IMR-90 (cell line): ENCODE results near the gene ABCA12. TPM values are rescaled to one million over a fixed set of nuclear protein-coding genes. Genes with fewer than 3 reads are reported as not detected.

Source experiments
- ATAC-seq: fragments of 200-7000 bp; cut with Tn5 transposase; 2 replicates; pipeline ENCODE4 v1.9.1; 2020; ENCODE audit warnings: low read depth, mild to moderate bottlenecking, moderate library complexity
- BruUV-seq: library from RNA; stranded (reverse); fragments of 400-500 nt; replicated peaks from 2 replicates; lab custom pipeline; 2021; lab: Mats Ljungman, UMichigan
- CTCF ChIA-PET: fragments of 300-600 bp; formaldehyde crosslinking; extraction: SDS; loops from one replicate; lab custom pipeline; 2021; ENCODE audit warnings: antibody characterized with exemption; lab: Yijun Ruan, JAX
- POLR2A ChIA-PET: fragments of 300-600 bp; sonication (Branson Sonifier 250); formaldehyde crosslinking; loops from one replicate; lab custom pipeline; 2022; ENCODE audit warnings: antibody characterized with exemption; ENCODE audit not compliant: unreplicated experiment; lab: Charles Lee
- DNase-seq: peaks from one replicate; pipeline ENCODE4 v3.0.0; 2013
- H2AFZ ChIP-seq: replicated peaks from 2 replicates; pipeline ENCODE3; 2013; ENCODE audit warnings: low read length, mild to moderate bottlenecking; ENCODE audit not compliant: poor library complexity
- H2AK5ac ChIP-seq: 2 replicates; pipeline ENCODE4 v1.6.1; 2013; ENCODE audit warnings: low read depth, low read length, inconsistent platforms
- H2AK9ac ChIP-seq: replicated peaks from 2 replicates; pipeline ENCODE3; 2013; ENCODE audit warnings: mild to moderate bottlenecking, low read depth, low read length, moderate library complexity; ENCODE audit not compliant: poor library complexity
- H2BK120ac ChIP-seq: 2 replicates; pipeline ENCODE4 v1.6.1; 2013; ENCODE audit warnings: low read depth, low read length, inconsistent platforms
- H2BK15ac ChIP-seq: 3 replicates; pipeline ENCODE4 v1.6.1; 2013; ENCODE audit warnings: low read depth, low read length, inconsistent platforms
- H2BK20ac ChIP-seq: 2 replicates; pipeline ENCODE4 v1.6.1; 2013; ENCODE audit warnings: low read depth, mild to moderate bottlenecking, inconsistent platforms, low read length, moderate library complexity
- H2BK5ac ChIP-seq: 2 replicates; pipeline ENCODE4 v1.6.1; 2013; ENCODE audit warnings: mild to moderate bottlenecking, low read depth, low read length, inconsistent platforms; ENCODE audit not compliant: poor library complexity, severe bottlenecking
- H3K14ac ChIP-seq: replicated peaks from 2 replicates; pipeline ENCODE4 v1.6.1; 2013; ENCODE audit warnings: low read depth, low read length, inconsistent platforms
- H3K18ac ChIP-seq: 2 replicates; pipeline ENCODE4 v1.6.1; 2013; ENCODE audit warnings: low read depth, low read length, control low read depth
- H3K23ac ChIP-seq: 2 replicates; pipeline ENCODE4 v1.6.1; 2013; ENCODE audit warnings: low read depth, low read length, inconsistent platforms
- H3K27ac ChIP-seq: 2 replicates; pipeline ENCODE4 v1.5.1; 2013; ENCODE audit warnings: mild to moderate bottlenecking, control low read depth, low read length; ENCODE audit not compliant: insufficient read depth
- H3K27me3 ChIP-seq: 2 replicates; pipeline ENCODE4 v1.6.1; 2013; ENCODE audit warnings: low read length; ENCODE audit not compliant: control insufficient read depth, insufficient read depth
- H3K36me3 ChIP-seq: 2 replicates; pipeline ENCODE4 v1.6.1; 2013; ENCODE audit warnings: low read length, mixed read lengths; ENCODE audit not compliant: control insufficient read depth, insufficient read depth
- H3K4ac ChIP-seq: 2 replicates; pipeline ENCODE4 v1.6.1; 2013; ENCODE audit warnings: low read depth, low read length, inconsistent platforms
- H3K4me1 ChIP-seq: 2 replicates; pipeline ENCODE4 v1.6.1; 2013; ENCODE audit warnings: low read length, mixed read lengths; ENCODE audit not compliant: control insufficient read depth, insufficient read depth
- H3K4me2 ChIP-seq: 2 replicates; pipeline ENCODE4 v1.6.1; 2013; ENCODE audit warnings: low read depth, mild to moderate bottlenecking, control low read depth, low read length, moderate library complexity
- H3K4me3 ChIP-seq: 2 replicates; pipeline ENCODE4 v1.5.1; 2013; ENCODE audit warnings: low read depth, mild to moderate bottlenecking, control low read depth, low read length, moderate library complexity; ENCODE audit not compliant: insufficient read depth
- H3K56ac ChIP-seq: 2 replicates; pipeline ENCODE4 v1.6.1; 2013; ENCODE audit warnings: low read length, inconsistent platforms; ENCODE audit not compliant: insufficient read depth; ENCODE audit errors: extremely low read depth
- H3K79me1 ChIP-seq, 2 experiments: 2 replicates each; pipeline ENCODE4 v1.6.1; 2013; ENCODE audit warnings: low read length in 2 of 2, inconsistent platforms in 1 of 2, low read depth in 1 of 2
- H3K9ac ChIP-seq: 2 replicates; pipeline ENCODE4 v1.6.1; 2013; ENCODE audit warnings: low read depth, low read length, control low read depth
- H3K9me1 ChIP-seq: 2 replicates; pipeline ENCODE4 v1.6.1; 2013; ENCODE audit warnings: low read length, inconsistent platforms; ENCODE audit not compliant: insufficient read depth
- H3K9me3 ChIP-seq: 2 replicates; pipeline ENCODE4 v1.6.1; 2013; ENCODE audit warnings: low read length; ENCODE audit not compliant: control insufficient read depth, insufficient read depth
- H4K20me1 ChIP-seq: 2 replicates; pipeline ENCODE4 v1.6.1; 2013; ENCODE audit warnings: low read length, inconsistent platforms; ENCODE audit not compliant: insufficient read depth
- H4K5ac ChIP-seq: 2 replicates; pipeline ENCODE4 v1.6.1; 2013; ENCODE audit warnings: mild to moderate bottlenecking, low read depth, low read length, control low read depth
- H4K8ac ChIP-seq, 2 experiments: 2 replicates each; pipeline ENCODE4 v1.6.1; 2013; ENCODE audit warnings: low read depth in 2 of 2, low read length in 2 of 2, control low read depth in 1 of 2, inconsistent platforms in 1 of 2
- H4K91ac ChIP-seq: 2 replicates; pipeline ENCODE4 v1.6.1; 2013; ENCODE audit warnings: low read depth, low read length, inconsistent platforms; ENCODE audit not compliant: insufficient read depth
- BHLHE40 ChIP-seq: fragments of 150-350 bp; IDR thresholded peaks from 2 replicates; pipeline ENCODE4 v1.6.1; 2016; ENCODE audit warnings: mild to moderate bottlenecking, low read depth, low read length
- CHD1 ChIP-seq: IDR thresholded peaks from 2 replicates; pipeline ENCODE4 v1.6.1; 2012; ENCODE audit warnings: low read depth, low read length, improper control_type of control experiment
- MXI1 ChIP-seq: IDR thresholded peaks from 2 replicates; pipeline ENCODE4 v1.6.1; 2012; ENCODE audit warnings: low read depth, mild to moderate bottlenecking, low read length, moderate library complexity, borderline replicate concordance
- NFE2L2 ChIP-seq: fragments of 150-350 bp; IDR thresholded peaks from 2 replicates; pipeline ENCODE4 v1.6.1; 2016; ENCODE audit warnings: low read depth, mild to moderate bottlenecking, low read length
- RAD21 ChIP-seq: IDR thresholded peaks from 2 replicates; pipeline ENCODE4 v1.6.1; 2012; ENCODE audit warnings: low read length, improper control_type of control experiment
- RCOR1 ChIP-seq: IDR thresholded peaks from 2 replicates; pipeline ENCODE4 v1.6.1; 2012; ENCODE audit warnings: mild to moderate bottlenecking, low read length, improper control_type of control experiment; ENCODE audit not compliant: insufficient replicate concordance
- WGBS, 2 experiments: methylation state at CpG; one replicate each; pipeline versions ENCODE4 v1.1.5 to v1.1.7; 2013; ENCODE audit warnings: missing lambda C conversion rate in 2 of 2; ENCODE audit not compliant: insufficient read length in 1 of 2; ENCODE audit errors: extremely low coverage in 2 of 2; 5-methylcytosine and 5-hydroxymethylcytosine counted together
- dilution Hi-C: fragments of 300-500 bp; cut with HindIII; formaldehyde crosslinking; loops from one replicate; pipeline ENCODE4 v1.14.3; 2018; ENCODE audit warnings: low sequenced_read_pairs; ENCODE audit not compliant: unreplicated experiment
- in situ Hi-C: fragments of 300-500 bp; cut with MboI; formaldehyde crosslinking; loops from 3 replicates; pipeline ENCODE4 v1.14.3; 2019; ENCODE audit warnings: low sequenced_read_pairs, inconsistent platforms, mixed read lengths
- intact Hi-C: fragments of 100-400 bp; cut with micrococcal nuclease; formaldehyde crosslinking; loops from 2 replicates; pipeline ENCODE4 v1.10.0; 2022
- polyA plus RNA-seq, 3 experiments: library from polyadenylated mRNA; depleted of rRNA; stranded (reverse); fragments of >200 nt; gene quantifications; 2 replicates each; pipeline ENCODE4 v1.2.3, GENCODE V29; 2012; ENCODE audit warnings: low replicate concordance in 1 of 3
- total RNA-seq: library from RNA; depleted of rRNA; stranded (reverse); fragments of >200 nt; gene quantifications from 2 replicates; pipeline ENCODE4 v1.2.3, GENCODE V29; 2012
- TF ChIP-seq, protein P1 (sequence below): fragments of 150-350 bp; IDR thresholded peaks from 2 replicates; pipeline ENCODE4 v1.6.1; 2017; ENCODE audit warnings: mild to moderate bottlenecking, antibody characterized with exemption, low read length, low read depth

Gene ABCA12
- total and polyA plus RNA-seq, 2 of the 4 experiments (the other 2 are of a cell fraction): under 0.01 TPM; not detected in 1

DNA sequence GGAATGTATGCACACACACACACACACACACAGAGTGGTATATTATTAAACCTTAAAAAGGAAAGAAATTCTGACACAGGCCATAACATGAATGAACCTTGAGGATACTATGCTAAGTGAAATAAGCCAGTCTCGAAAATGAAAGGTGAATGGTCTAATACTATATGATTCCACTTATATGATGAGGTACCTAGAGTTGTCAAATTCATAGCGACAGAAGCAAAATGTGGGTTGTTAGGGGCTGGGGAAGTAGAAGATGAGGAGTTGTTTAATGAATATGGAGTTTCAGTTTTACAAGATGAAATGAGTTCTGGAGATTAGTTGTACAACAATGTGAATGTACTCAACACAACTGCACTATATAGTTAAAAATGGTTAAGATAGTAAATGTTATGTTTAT lies 118.1 kb downstream of the ABCA12 start:
- Histone ChIP-seq H3K27ac (no peak overlapping the region), H3K27me3 (no peaks in the 10 kb centered on the region), H3K79me1 (no peaks in the 10 kb centered on the region), H3K9me3 (no peaks in the 10 kb centered on the region), H4K20me1 (no peaks in the 10 kb centered on the region), H4K5ac (no peak overlapping the region), H3K4ac (no peak overlapping the region), H2BK15ac (no peak overlapping the region), H3K56ac (no peak overlapping the region), H4K91ac (no peak overlapping the region), H3K23ac (no peak overlapping the region), H3K9me1 (no peaks in the 10 kb centered on the region), H3K4me2 (no peak overlapping the region), H2BK5ac (no peak overlapping the region), H3K4me1 (no peaks in the 10 kb centered on the region), H2BK20ac (no peak overlapping the region), H2AK5ac (no peak overlapping the region), H3K18ac (no peak overlapping the region), H2AK9ac (no peak overlapping the region), H4K8ac (no peak overlapping the region), H2BK120ac (no peak overlapping the region), H3K36me3 (no peaks in the 10 kb centered on the region), H3K14ac (no peak overlapping the region), H3K9ac (no peak overlapping the region), H3K4me3 (no peak overlapping the region), H2AFZ (no peak overlapping the region)
- TF ChIP-seq BHLHE40 (no peak), CHD1 (no peak), RAD21 (no peak), RCOR1 (no peak), MXI1 (no peak), NFE2L2 (no peak)
- TF ChIP-seq, protein P1, sequence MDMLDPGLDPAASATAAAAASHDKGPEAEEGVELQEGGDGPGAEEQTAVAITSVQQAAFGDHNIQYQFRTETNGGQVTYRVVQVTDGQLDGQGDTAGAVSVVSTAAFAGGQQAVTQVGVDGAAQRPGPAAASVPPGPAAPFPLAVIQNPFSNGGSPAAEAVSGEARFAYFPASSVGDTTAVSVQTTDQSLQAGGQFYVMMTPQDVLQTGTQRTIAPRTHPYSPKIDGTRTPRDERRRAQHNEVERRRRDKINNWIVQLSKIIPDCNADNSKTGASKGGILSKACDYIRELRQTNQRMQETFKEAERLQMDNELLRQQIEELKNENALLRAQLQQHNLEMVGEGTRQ: no peak
- in situ Hi-C loops: no loop called here
- ATAC-seq (no peak), DNase-seq (no peak)
- intact Hi-C loops: no loop called here
- no CpG with 5 or more reads among the region's 2 CpGs for WGBS, 2 experiments
- ChIA-PET CTCF (no interaction called here), POLR2A (no interaction called here)
- dilution Hi-C loops: no loop called here
- no TSS peak for BruUV-seq
